Tibial artery (tissue), 4 donors: ENCODE measurements around the gene IL1RL1.

Experiments
- DNase-seq, 2 donors: peaks; one replicate each; pipeline ENCODE4 v3.0.0-alpha.2; 2019
- H3K27ac ChIP-seq, 2 donors: fragments of 200-600 bp; sonication (generic) in 1 of 2; 1 replicate in 1 of 2; 2 replicates in 1 of 2; pipeline ENCODE4 v1.5.1; 2018 to 2019; ENCODE audit warnings: mild to moderate bottlenecking in 1 of 2
- H3K27me3 ChIP-seq, 2 donors: fragments of 200-600 bp; sonication (generic) in 1 of 2; one replicate each; pipeline versions ENCODE4 v1.5.1 to v1.6.0; 2016 to 2019
- H3K36me3 ChIP-seq, 3 donors: fragments of 200-600 bp; sonication (generic) in 2 of 3; one replicate each; pipeline ENCODE4 v1.5.1; 2016 to 2019; ENCODE audit warnings: mild to moderate bottlenecking in 2 of 3
- H3K4me1 ChIP-seq, 4 donors: fragments of 200-600 bp; sonication (generic) in 2 of 4; 1 replicate in 3 of 4; 2 replicates in 1 of 4; pipeline ENCODE4 v1.5.1; 2016 to 2019
- H3K4me3 ChIP-seq, 2 donors: fragments of 200-600 bp; sonication (generic) in 1 of 2; 1 replicate in 1 of 2; 2 replicates in 1 of 2; pipeline ENCODE4 v1.5.1; 2018 to 2019; ENCODE audit warnings: mild to moderate bottlenecking in 2 of 2
- H3K9me3 ChIP-seq, 3 donors: fragments of 200-600 bp; sonication (generic) in 1 of 3; one replicate each; pipeline ENCODE4 v1.5.1; 2016 to 2019
- intact Hi-C: fragments of 100-400 bp; cut with DNase I; formaldehyde crosslinking; loops from one replicate; pipeline ENCODE4 v1.15.0; 2023; ENCODE audit warnings: low total_unique reads
- TF ChIP-seq, protein P1 (sequence below), 2 experiments: fragments of 200-600 bp in 1 of 2; fragments of 450-650 bp in 1 of 2; IDR thresholded peaks; one replicate each; pipeline ENCODE4 v1.5.1; 2017 to 2019; ENCODE audit warnings: antibody characterized with exemption in 2 of 2, mild to moderate bottlenecking in 1 of 2, moderate library complexity in 1 of 2

The IL1RL1 gene

GRCh38 chr2:102310964-102311640, at the start of gene IL1RL1:
TSS of gene IL1RL1 (plus strand) at chr2:102311563. CDS start at chr2:102338265, 26,702 bp downstream.
- intact Hi-C loops, result no loop called here

DNA sequence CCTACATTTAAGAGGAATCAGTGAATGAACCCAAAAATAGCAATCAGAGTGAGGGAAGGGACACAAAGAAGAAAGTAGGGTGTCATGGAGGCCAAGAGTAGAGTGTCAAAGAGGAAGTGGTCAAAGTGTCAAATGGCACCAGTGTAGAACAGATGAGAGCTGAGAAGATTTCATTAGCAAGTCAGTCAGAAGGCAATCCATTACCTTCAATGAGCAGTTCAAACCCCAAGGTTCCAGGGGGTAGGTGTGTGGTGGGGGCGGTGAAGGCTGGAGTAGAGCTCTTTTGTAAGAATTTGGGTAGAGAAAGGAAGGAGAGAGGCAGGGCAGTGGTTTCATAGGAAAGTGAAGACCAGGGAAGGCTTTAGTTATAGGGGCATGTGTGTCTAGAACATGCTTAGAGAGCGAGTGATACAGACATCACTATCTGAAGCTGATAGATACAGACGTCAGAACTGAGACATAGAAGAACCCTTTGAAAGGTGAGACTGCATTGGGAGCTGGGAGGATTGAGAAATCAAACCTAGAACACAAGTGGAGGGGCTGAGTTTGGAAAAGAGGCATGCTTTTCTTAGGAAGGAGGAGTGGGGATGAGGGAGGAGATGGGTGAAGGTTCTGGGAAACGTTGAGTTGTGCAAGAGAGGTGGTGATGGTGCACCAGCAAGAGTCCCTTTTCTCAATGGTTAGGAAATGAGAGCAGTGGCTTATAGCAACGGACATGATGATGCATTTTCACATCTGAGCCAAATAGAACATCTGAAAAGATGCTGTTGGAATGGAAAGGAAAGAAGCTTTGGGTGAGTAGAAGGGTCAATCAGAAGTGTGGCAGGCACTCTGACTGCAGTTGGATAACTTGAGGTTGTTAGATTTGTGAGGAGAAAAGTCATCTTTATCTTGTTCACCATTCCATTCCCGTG, 48.9 kb upstream of the IL1RL1 start:
- no peak for DNase-seq
- no peaks in the 10 kb centered on the region for H3K4me1 ChIP-seq
- no peak overlapping the region for H3K4me3 ChIP-seq
- H3K36me3 ChIP-seq, result no peaks in the 10 kb centered on the region
- H3K27ac ChIP-seq, result no peak overlapping the region
- H3K27me3 ChIP-seq, result no peaks in the 10 kb centered on the region
- TF ChIP-seq, protein P1, sequence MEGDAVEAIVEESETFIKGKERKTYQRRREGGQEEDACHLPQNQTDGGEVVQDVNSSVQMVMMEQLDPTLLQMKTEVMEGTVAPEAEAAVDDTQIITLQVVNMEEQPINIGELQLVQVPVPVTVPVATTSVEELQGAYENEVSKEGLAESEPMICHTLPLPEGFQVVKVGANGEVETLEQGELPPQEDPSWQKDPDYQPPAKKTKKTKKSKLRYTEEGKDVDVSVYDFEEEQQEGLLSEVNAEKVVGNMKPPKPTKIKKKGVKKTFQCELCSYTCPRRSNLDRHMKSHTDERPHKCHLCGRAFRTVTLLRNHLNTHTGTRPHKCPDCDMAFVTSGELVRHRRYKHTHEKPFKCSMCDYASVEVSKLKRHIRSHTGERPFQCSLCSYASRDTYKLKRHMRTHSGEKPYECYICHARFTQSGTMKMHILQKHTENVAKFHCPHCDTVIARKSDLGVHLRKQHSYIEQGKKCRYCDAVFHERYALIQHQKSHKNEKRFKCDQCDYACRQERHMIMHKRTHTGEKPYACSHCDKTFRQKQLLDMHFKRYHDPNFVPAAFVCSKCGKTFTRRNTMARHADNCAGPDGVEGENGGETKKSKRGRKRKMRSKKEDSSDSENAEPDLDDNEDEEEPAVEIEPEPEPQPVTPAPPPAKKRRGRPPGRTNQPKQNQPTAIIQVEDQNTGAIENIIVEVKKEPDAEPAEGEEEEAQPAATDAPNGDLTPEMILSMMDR (IDR thresholded peaks at IDR 0.05), result no peak
- no peaks in the 10 kb centered on the region for H3K9me3 ChIP-seq
- intact Hi-C loops, result no loop called here

More at GRCh38 chr2:102310964-102311640, at the start of gene IL1RL1:
- TF ChIP-seq, protein P1 (IDR thresholded peaks at IDR 0.05), result no peak
- H3K27ac ChIP-seq, result no peak within 1 kb of the TSS
- H3K4me3 ChIP-seq, result no peak within 1 kb of the TSS
- DNase-seq, result no peak
- H3K36me3 ChIP-seq, result no peaks in the 10 kb centered on the region
- no peaks in the 10 kb centered on the region for H3K9me3 ChIP-seq
- H3K27me3 ChIP-seq, result no peaks in the 10 kb centered on the region
- no peaks in the 10 kb centered on the region for H3K4me1 ChIP-seq

DNA sequence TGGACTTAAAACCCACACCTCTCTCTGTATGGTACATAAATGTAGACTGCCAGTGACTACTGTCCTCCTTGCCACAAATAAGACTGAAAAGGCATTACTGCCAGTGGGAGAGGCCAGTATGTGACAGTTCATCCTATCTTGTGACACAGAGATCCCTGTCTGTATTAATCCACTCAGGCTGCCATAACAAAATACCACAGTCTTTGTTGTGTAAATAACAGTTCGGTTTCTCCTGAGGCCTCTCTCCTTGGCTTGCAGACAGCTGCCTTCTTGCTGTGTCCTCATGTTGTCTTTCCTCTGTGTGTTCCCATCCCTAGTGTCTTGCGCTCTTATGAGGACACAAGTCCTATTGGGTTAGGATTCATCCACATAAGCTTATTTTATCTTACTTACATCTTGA, 46.4 kb upstream of the IL1RL1 start:
- TF ChIP-seq, protein P1 (IDR thresholded peaks at IDR 0.05), result no peak
- intact Hi-C loops, result no loop called here

DNA sequence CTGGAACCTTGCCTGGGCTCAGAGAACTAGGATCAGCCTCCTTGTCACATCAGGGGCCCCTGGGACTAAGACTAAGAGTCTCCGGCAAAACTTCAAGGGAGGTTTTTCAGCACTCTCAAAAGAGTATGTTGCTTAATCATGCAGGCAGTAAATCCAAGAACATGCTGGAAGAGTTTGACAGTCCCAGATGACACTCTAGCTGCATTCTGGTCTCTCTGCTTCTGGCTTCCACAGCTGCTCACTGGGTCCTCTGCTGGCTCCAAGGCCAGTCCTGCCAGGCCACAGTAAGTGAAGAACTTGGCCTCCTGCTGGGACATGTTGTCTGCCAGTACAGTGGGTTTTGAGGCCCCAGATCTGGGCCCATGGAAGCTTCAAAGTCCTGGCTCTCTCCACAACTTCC, 45.2 kb upstream of the IL1RL1 start:
- H3K9me3 ChIP-seq, result no peaks in the 10 kb centered on the region
- no peaks in the 10 kb centered on the region for H3K27me3 ChIP-seq
- DNase-seq, result no peak
- peaks cover 0 to 2% (median 0%) of the 10 kb centered on the region in 4 donors for H3K4me1 ChIP-seq
- H3K4me3 ChIP-seq, result no peak overlapping the region
- TF ChIP-seq, protein P1 (IDR thresholded peaks at IDR 0.05), result no peak
- intact Hi-C loops, result no loop called here
- H3K36me3 ChIP-seq, result no peaks in the 10 kb centered on the region
- no peak overlapping the region for H3K27ac ChIP-seq

More for the DNA sequence above, 46.4 kb upstream of the IL1RL1 start:
- Histone ChIP-seq H3K27me3 (no peaks in the 10 kb centered on the region), H3K4me3 (no peak overlapping the region), H3K36me3 (no peaks in the 10 kb centered on the region), H3K4me1 (peaks cover 0 to 2% (median 0%) of the 10 kb centered on the region in 4 donors), H3K27ac (no peak overlapping the region), H3K9me3 (no peaks in the 10 kb centered on the region)
- no peak for DNase-seq

DNA sequence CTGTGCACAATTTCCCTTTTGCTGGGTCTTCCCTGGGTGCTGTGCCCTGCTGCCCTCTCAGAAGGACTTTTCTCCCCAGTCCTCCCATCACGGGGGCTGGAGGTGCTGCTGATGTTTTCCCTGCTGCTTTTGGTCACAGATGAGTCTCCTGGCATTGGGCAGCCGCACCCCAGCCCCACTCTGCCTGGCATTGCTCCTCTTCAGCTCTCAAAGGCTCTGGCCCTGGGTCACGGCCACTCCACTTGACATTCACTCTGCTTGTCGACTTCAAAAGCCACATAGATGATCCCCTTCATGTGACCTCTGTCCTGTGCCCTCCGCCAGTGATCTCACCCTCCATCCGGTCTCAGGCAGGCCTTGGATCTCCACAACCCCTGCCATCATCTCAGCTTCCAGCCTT, 43.6 kb upstream of the IL1RL1 start:
- no peaks in the 10 kb centered on the region for H3K27me3 ChIP-seq
- no peak overlapping the region for H3K4me3 ChIP-seq
- no peaks in the 10 kb centered on the region for H3K9me3 ChIP-seq
- H3K27ac ChIP-seq, result no peak overlapping the region
- DNase-seq, result no peak
- H3K4me1 ChIP-seq, result peaks cover 0 to 2% (median 0%) of the 10 kb centered on the region in 4 donors
- intact Hi-C loops, result no loop called here
- no peaks in the 10 kb centered on the region for H3K36me3 ChIP-seq
- TF ChIP-seq, protein P1 (IDR thresholded peaks at IDR 0.05), result no peak
